ENCODE results near the gene TLR6. TPM values are rescaled to one million over a fixed set of nuclear protein-coding genes. Genes with fewer than 3 reads are reported as not detected.

TLR6 gene
- total RNA-seq, 1 experiment from 2014 or later = 0.11 TPM

DNA sequence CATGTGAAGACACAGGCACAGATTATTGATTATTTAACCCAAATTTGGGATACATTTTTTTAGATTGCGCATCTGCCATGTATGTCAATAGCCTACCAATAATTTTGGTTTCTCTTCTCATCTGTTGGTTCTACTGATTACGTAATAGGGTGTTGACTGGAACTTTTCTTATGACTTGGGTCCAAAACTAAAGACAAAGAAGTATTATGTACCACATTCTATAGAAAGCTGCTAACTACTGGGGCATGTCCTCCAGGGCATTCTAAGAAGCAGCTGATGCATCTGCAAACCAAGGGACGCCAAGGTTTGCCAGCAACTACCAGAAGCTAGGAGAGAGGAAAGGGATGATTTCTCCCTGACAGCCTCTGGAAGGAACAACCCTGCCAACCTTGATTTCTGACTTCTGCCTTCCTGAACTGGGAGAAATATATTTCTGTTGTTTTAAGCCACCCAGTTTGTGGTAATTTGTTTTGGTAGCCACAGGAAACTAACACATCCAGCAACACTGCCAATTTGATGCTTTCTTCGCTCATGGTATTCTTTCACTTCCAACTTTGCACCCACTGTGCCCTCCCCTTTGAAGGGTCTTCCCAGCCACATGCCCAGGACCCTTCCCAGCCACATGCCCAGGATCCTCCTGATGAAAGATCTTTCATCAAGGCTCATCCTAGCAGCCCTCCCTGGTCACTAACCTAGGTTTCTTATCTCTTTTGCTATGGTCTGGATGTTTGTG, 36.1 kb downstream of the TLR6 start (continued):
- TF ChIP-seq CREM (CRISPR knock-in tag; IDR thresholded peaks at IDR 0.05) = no peak
- TF ChIP-seq ZNF232 (CRISPR knock-in tag; IDR thresholded peaks at IDR 0.05) = no peak
- no peak for TF ChIP-seq OVOL2 (CRISPR knock-in tag; IDR thresholded peaks at IDR 0.05; ENCODE audit: borderline replicate concordance)
- TF ChIP-seq, protein P1, sequence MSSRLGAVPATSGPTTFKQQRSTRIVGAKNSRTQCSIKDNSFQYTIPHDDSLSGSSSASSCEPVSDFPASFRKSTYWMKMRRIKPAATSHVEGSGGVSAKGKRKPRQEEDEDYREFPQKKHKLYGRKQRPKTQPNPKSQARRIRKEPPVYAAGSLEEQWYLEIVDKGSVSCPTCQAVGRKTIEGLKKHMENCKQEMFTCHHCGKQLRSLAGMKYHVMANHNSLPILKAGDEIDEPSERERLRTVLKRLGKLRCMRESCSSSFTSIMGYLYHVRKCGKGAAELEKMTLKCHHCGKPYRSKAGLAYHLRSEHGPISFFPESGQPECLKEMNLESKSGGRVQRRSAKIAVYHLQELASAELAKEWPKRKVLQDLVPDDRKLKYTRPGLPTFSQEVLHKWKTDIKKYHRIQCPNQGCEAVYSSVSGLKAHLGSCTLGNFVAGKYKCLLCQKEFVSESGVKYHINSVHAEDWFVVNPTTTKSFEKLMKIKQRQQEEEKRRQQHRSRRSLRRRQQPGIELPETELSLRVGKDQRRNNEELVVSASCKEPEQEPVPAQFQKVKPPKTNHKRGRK (CRISPR knock-in tag; IDR thresholded peaks at IDR 0.05; ENCODE audit: borderline replicate concordance) = no peak
- TF ChIP-seq, protein P2, sequence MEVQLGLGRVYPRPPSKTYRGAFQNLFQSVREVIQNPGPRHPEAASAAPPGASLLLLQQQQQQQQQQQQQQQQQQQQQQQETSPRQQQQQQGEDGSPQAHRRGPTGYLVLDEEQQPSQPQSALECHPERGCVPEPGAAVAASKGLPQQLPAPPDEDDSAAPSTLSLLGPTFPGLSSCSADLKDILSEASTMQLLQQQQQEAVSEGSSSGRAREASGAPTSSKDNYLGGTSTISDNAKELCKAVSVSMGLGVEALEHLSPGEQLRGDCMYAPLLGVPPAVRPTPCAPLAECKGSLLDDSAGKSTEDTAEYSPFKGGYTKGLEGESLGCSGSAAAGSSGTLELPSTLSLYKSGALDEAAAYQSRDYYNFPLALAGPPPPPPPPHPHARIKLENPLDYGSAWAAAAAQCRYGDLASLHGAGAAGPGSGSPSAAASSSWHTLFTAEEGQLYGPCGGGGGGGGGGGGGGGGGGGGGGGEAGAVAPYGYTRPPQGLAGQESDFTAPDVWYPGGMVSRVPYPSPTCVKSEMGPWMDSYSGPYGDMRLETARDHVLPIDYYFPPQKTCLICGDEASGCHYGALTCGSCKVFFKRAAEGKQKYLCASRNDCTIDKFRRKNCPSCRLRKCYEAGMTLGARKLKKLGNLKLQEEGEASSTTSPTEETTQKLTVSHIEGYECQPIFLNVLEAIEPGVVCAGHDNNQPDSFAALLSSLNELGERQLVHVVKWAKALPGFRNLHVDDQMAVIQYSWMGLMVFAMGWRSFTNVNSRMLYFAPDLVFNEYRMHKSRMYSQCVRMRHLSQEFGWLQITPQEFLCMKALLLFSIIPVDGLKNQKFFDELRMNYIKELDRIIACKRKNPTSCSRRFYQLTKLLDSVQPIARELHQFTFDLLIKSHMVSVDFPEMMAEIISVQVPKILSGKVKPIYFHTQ (CRISPR knock-in tag; IDR thresholded peaks at IDR 0.05) = no peak
- no peak for TF ChIP-seq PRRX2 (CRISPR knock-in tag; IDR thresholded peaks at IDR 0.05)
- TF ChIP-seq HMGA2 (CRISPR knock-in tag; IDR thresholded peaks at IDR 0.05) = no peak

DNA sequence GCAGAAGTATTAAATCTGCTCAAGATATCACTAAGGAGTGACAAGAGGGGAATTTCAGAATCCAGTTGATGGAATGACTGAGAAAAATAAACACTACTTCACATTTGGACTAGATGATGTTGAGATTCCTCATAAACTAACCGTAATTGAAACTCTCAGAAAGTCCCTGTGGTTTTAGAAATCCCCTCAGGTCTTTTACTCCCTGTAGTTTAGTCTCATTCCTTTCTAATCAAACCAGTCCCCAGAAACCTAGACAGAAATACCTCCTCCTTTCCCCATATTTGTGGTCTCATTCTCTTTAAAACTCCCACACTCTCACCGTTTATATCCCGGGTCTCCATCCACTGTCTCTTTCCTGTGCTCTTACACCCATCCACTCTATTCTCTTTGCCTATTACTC, 37.0 kb downstream of the TLR6 start:
- H3K9me3 Mint-ChIP-seq = peaks cover 37% of the 10 kb centered on the region
- no peak for ATAC-seq
- no peak overlapping the region for H3K4me3 Mint-ChIP-seq
- peaks cover 2% of the 10 kb centered on the region; the same call in 1 of the 2 replicates for H3K27me3 Mint-ChIP-seq (ENCODE audit: low read depth)
- DNase-seq (ENCODE audit: low spot score) = no peak
- no peaks in the 10 kb centered on the region for H3K4me1 Mint-ChIP-seq
- no peak for TF ChIP-seq FOXP4 (CRISPR knock-in tag; IDR thresholded peaks at IDR 0.05)
- no peak for TF ChIP-seq RELA (CRISPR knock-in tag; IDR thresholded peaks at IDR 0.05; ENCODE audit: borderline replicate concordance)
- TF ChIP-seq ZBTB21 (CRISPR knock-in tag; IDR thresholded peaks at IDR 0.05; ENCODE audit: borderline replicate concordance) = no peak
- no peak for TF ChIP-seq FOXJ3 (CRISPR knock-in tag; IDR thresholded peaks at IDR 0.05; ENCODE audit: borderline replicate concordance)
- no peak for TF ChIP-seq USF2 (CRISPR knock-in tag; IDR thresholded peaks at IDR 0.05)
- TF ChIP-seq MYBL2 (CRISPR knock-in tag; IDR thresholded peaks at IDR 0.05) = no peak
- TF ChIP-seq KAT7 (CRISPR knock-in tag; IDR thresholded peaks at IDR 0.05; ENCODE audit: borderline replicate concordance) = no peak
- no peak for TF ChIP-seq IRF2 (CRISPR knock-in tag; IDR thresholded peaks at IDR 0.05; ENCODE audit: borderline replicate concordance, low read depth)
- TF ChIP-seq OVOL2 (CRISPR knock-in tag; IDR thresholded peaks at IDR 0.05; ENCODE audit: borderline replicate concordance) = no peak
- TF ChIP-seq CREB1 (CRISPR knock-in tag; IDR thresholded peaks at IDR 0.05) = no peak
- no peak for TF ChIP-seq CBFB (CRISPR knock-in tag; IDR thresholded peaks at IDR 0.05; ENCODE audit: low read depth)
- TF ChIP-seq AFF4 (CRISPR knock-in tag; IDR thresholded peaks at IDR 0.05; ENCODE audit: borderline replicate concordance) = no peak
- no peak for TF ChIP-seq GTF2I (CRISPR knock-in tag; conservative IDR thresholded peaks at IDR 0.05)
- TF ChIP-seq TEAD1 (CRISPR knock-in tag; IDR thresholded peaks at IDR 0.05) = no peak
- ChIA-PET POLR2A (no interaction called here), CTCF (no interaction called here)
- no peak overlapping the region for H3K27ac Mint-ChIP-seq
- peaks cover 7% of the 10 kb centered on the region for H3K36me3 Mint-ChIP-seq
